CD14-positive monocyte (primary cell): ENCODE data around the gene CDKN2B. TPM values are rescaled to one million over a fixed set of nuclear protein-coding genes. Genes with fewer than 3 reads are reported as not detected.

Experiments used
- DNase-seq, 3 donors: peaks; one replicate each; pipeline ENCODE4 v3.0.0-alpha.2; 2011 to 2022
- H2AFZ ChIP-seq: 2 replicates; pipeline ENCODE4 v1.6.0; 2012; ENCODE audit warnings: mild to moderate bottlenecking, low read depth, low read length, inconsistent platforms; ENCODE audit not compliant: insufficient read depth, poor library complexity, severe bottlenecking
- H3K27ac ChIP-seq, 2 donors: 1 replicate in 1 of 2; 2 replicates in 1 of 2; pipeline ENCODE4 v1.5.1; 2012 to 2013; ENCODE audit warnings: low read length in 2 of 2, control low read depth in 1 of 2, inconsistent platforms in 1 of 2, low read depth in 1 of 2, mild to moderate bottlenecking in 1 of 2
- H3K27me3 ChIP-seq, 2 donors: one replicate each; pipeline versions ENCODE4 v1.6.0 to v1.6.1; 2011 to 2013; ENCODE audit warnings: low read length in 2 of 2; ENCODE audit not compliant: control insufficient read depth in 2 of 2, insufficient read depth in 2 of 2
- H3K36me3 ChIP-seq, 2 donors: replicated peaks in 1 of 2; 1 replicate in 1 of 2; 2 replicates in 1 of 2; pipeline versions ENCODE4 v1.5.1 to v1.6.1; 2012 to 2013; ENCODE audit warnings: low read length in 2 of 2, control low read depth in 1 of 2, inconsistent platforms in 1 of 2, mild to moderate bottlenecking in 1 of 2; ENCODE audit not compliant: insufficient read depth in 2 of 2, control insufficient read depth in 1 of 2
- H3K4me1 ChIP-seq, 2 donors: 1 replicate in 1 of 2; 2 replicates in 1 of 2; pipeline versions ENCODE4 v1.5.1 to v1.6.1; 2012 to 2013; ENCODE audit warnings: low read length in 2 of 2, control low read depth in 1 of 2, inconsistent platforms in 1 of 2, mild to moderate bottlenecking in 1 of 2, moderate library complexity in 1 of 2; ENCODE audit not compliant: insufficient read depth in 2 of 2, control insufficient read depth in 1 of 2
- H3K4me2 ChIP-seq: replicated peaks from 2 replicates; pipeline ENCODE3; 2012; ENCODE audit warnings: low read length, moderate library complexity, mild to moderate bottlenecking; ENCODE audit not compliant: poor library complexity, severe bottlenecking; ENCODE audit errors: extremely low read depth
- H3K4me3 ChIP-seq, 3 experiments: fragments of 200-600 bp in 1 of 3; sonication (generic) in 1 of 3; replicated peaks in 1 of 3; 1 replicate in 2 of 3; 2 replicates in 1 of 3; pipeline ENCODE4 v1.5.1; 2011 to 2013; ENCODE audit warnings: low read length in 3 of 3, mild to moderate bottlenecking in 3 of 3, control low read depth in 2 of 3, low read depth in 2 of 3, inconsistent platforms in 1 of 3, moderate library complexity in 1 of 3
- H3K79me2 ChIP-seq: 2 replicates; pipeline ENCODE4 v1.6.0; 2012; ENCODE audit warnings: mild to moderate bottlenecking, control low read depth, inconsistent platforms, low read length, moderate library complexity; ENCODE audit not compliant: insufficient read depth
- H3K9ac ChIP-seq: 2 replicates; pipeline ENCODE4 v1.6.0; 2017; ENCODE audit warnings: low read length, mild to moderate bottlenecking; ENCODE audit not compliant: insufficient read depth, poor library complexity, severe bottlenecking
- H3K9me3 ChIP-seq, 2 donors: replicated peaks in 1 of 2; 1 replicate in 1 of 2; 2 replicates in 1 of 2; pipeline versions ENCODE4 v1.5.1 to v1.6.1; 2012 to 2013; ENCODE audit warnings: low read length in 2 of 2, control low read depth in 1 of 2; ENCODE audit not compliant: control insufficient read depth in 1 of 2, insufficient read depth in 1 of 2
- H4K20me1 ChIP-seq: 2 replicates; pipeline ENCODE4 v1.6.0; 2012; ENCODE audit warnings: mild to moderate bottlenecking, low read length, control low read depth, moderate library complexity; ENCODE audit not compliant: insufficient read depth
- H3K27ac Mint-ChIP-seq, 7 donors: one replicate each; pipeline ENCODE4 v1.8.0; 2020; ENCODE audit warnings: mild to moderate bottlenecking in 7 of 7, mixed read lengths in 7 of 7, moderate library complexity in 6 of 7, inconsistent platforms in 2 of 7
- H3K27me3 Mint-ChIP-seq, 3 donors: one replicate each; pipeline ENCODE4 v1.8.0; 2021 to 2022; ENCODE audit warnings: low read depth in 3 of 3, mild to moderate bottlenecking in 3 of 3, mixed read lengths in 3 of 3, moderate library complexity in 3 of 3, inconsistent platforms in 1 of 3
- H3K36me3 Mint-ChIP-seq, 2 donors: one replicate each; pipeline ENCODE4 v1.8.0; 2020; ENCODE audit warnings: mixed read lengths in 2 of 2, inconsistent platforms in 1 of 2, mild to moderate bottlenecking in 1 of 2
- H3K4me1 Mint-ChIP-seq: one replicate; pipeline ENCODE4 v1.8.0; 2020; ENCODE audit warnings: mild to moderate bottlenecking, mixed read lengths
- H3K4me3 Mint-ChIP-seq, 2 donors: one replicate each; pipeline ENCODE4 v1.8.0; 2020; ENCODE audit warnings: mild to moderate bottlenecking in 2 of 2, mixed read lengths in 2 of 2, moderate library complexity in 1 of 2
- H3K9me3 Mint-ChIP-seq, 7 donors: one replicate each; pipeline ENCODE4 v1.8.0; 2020 to 2022; ENCODE audit warnings: mixed read lengths in 7 of 7, mild to moderate bottlenecking in 6 of 7, moderate library complexity in 6 of 7, inconsistent platforms in 2 of 7
- CTCF ChIP-seq: fragments of 200-600 bp; IDR thresholded peaks from one replicate; pipeline ENCODE4 v1.8.0; 2022; ENCODE audit warnings: antibody characterized with exemption, mild to moderate bottlenecking
- WGBS: methylation state at CpG from one replicate; pipeline ENCODE4 v1.1.5; 2013; ENCODE audit warnings: missing lambda C conversion rate; ENCODE audit not compliant: insufficient coverage; 5-methylcytosine and 5-hydroxymethylcytosine counted together
- intact Hi-C, 2 donors: fragments of 100-400 bp; cut with micrococcal nuclease; formaldehyde crosslinking; loops; one replicate each; pipeline versions ENCODE4 v1.15.0 to v1.15.1; 2023
- polyA plus RNA-seq, 3 donors: library from polyadenylated mRNA; depleted of rRNA in 1 of 3; unstranded in 2 of 3; stranded (reverse) in 1 of 3; fragments of 300-500 nt in 2 of 3; fragments of >200 nt in 1 of 3; fragmentation: Illumina TruSeq in 2 of 3; gene quantifications; 1 replicate in 2 of 3; 2 replicates in 1 of 3; pipeline ENCODE4 v1.2.3, GENCODE V29; 2012 to 2021

CDKN2B gene
- polyA plus RNA-seq, 3 donors: 1.2 to 6.7 (median 2.7) TPM

DNA sequence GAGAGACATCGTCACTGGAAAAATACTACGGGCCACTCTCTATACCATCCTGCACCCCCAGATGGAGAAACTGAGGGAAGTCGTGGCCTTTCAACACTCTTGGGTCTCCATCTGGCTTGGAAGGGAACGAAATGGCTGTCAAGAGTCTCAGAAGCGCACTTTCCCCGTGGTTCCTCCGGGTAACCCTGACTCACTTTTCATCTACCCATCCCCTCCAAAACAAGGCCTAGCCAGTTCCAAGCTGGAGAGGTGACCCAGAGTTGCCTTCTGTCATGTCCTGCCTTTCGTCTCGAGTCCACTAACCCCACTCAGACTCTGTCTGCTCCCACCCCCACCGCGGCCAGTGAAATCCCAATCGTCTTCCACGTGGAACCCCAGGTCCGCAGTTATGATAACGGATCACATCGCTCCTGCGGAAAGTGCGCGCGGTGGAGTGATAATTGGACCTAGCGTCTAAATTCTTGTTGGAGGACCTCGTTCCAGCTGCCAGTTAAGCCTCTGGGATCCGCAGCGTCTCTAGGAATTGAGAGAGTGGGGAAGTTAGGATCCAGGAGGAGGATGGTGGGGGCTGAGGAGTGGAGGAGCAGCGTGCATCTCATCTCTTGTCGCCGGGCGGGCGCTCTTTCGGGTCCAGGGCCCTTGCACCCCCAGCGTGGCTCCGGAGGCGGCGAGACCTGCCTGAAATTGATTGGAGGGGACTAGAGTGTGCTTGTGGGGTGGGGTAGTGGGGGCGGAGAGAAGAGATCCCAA lies 19.5 kb downstream of the CDKN2B start:
- no peak overlapping the region for H3K9ac ChIP-seq
- TF ChIP-seq CTCF: no peak
- H3K4me3 Mint-ChIP-seq: peak overlapping the region; percentile 45 to 84
- peaks cover 21 to 40% of the 10 kb centered on the region in 2 donors for H3K4me1 ChIP-seq
- H3K27me3 Mint-ChIP-seq: peaks cover 54 to 63% (median 62%) of the 10 kb centered on the region in 3 donors
- intact Hi-C loops: no loop called here
- H2AFZ ChIP-seq: no peak overlapping the region
- no peaks in the 10 kb centered on the region for H4K20me1 ChIP-seq
- H3K36me3 Mint-ChIP-seq: peaks cover 6 to 19% of the 10 kb centered on the region in 2 donors
- H3K27ac Mint-ChIP-seq: peak overlapping the region in 2 of 7 donors; percentile 47 to 55
- peaks cover 8 to 15% of the 10 kb centered on the region in 2 donors for H3K9me3 ChIP-seq
- H3K27ac ChIP-seq: no peak overlapping the region
- 17% methylated on average over 34 of the region's 35 CpGs for WGBS
- H3K4me2 ChIP-seq: peak overlapping the region; percentile 36
- H3K4me3 ChIP-seq: no peak overlapping the region
- H3K4me1 Mint-ChIP-seq: peaks cover 38% of the 10 kb centered on the region
- H3K79me2 ChIP-seq: peaks cover 4% of the 10 kb centered on the region
- no peaks in the 10 kb centered on the region for H3K36me3 ChIP-seq
- H3K27me3 ChIP-seq: peaks cover 51 to 89% of the 10 kb centered on the region in 2 donors
- peaks cover 3 to 22% (median 14%) of the 10 kb centered on the region in 7 donors for H3K9me3 Mint-ChIP-seq
- peak in 1 of 3 donors; percentile 48 for DNase-seq

- Mint-ChIP-seq H3K36me3 (peaks cover 4 to 19% of the 10 kb centered on the region in 2 donors), H3K9me3 (peaks cover 3 to 19% (median 14%) of the 10 kb centered on the region in 7 donors), H3K4me3 (peak overlapping the region in 1 of 2 donors; percentile 84), H3K27me3 (peaks cover 51 to 56% (median 55%) of the 10 kb centered on the region in 3 donors), H3K4me1 (peaks cover 43% of the 10 kb centered on the region), H3K27ac (no peak overlapping the region)
- no peak for DNase-seq
- H2AFZ ChIP-seq: no peak overlapping the region
- H3K4me1 ChIP-seq: peaks cover 21 to 44% of the 10 kb centered on the region in 2 donors
- WGBS: no CpG with 5 or more reads among the region's 9 CpGs
- H3K36me3 ChIP-seq: no peaks in the 10 kb centered on the region
- no peaks in the 10 kb centered on the region for H4K20me1 ChIP-seq
- H3K4me2 ChIP-seq: no peak overlapping the region
- peaks cover 54 to 87% of the 10 kb centered on the region in 2 donors for H3K27me3 ChIP-seq
- H3K27ac ChIP-seq: no peak overlapping the region
- H3K79me2 ChIP-seq: no peaks in the 10 kb centered on the region
- intact Hi-C loops: no loop called here
- TF ChIP-seq CTCF: no peak
- H3K9me3 ChIP-seq: peaks cover 8 to 15% of the 10 kb centered on the region in 2 donors
- no peak overlapping the region for H3K9ac ChIP-seq
- H3K4me3 ChIP-seq: no peak overlapping the region
Observed at GRCh38 chr9:21988056-21988990, 20.8 kb downstream of the CDKN2B start.
